ENCODE results near the gene PPAT.
"Not testable (repeated sequence)": the region's sequence is repeated elsewhere in the genome, so short reads cannot be mapped to it uniquely, and the experiment has no call there.

PPAT gene

GRCh38 chr4:56386091-56386490 is 49.3 kb downstream of the PPAT start:
- DNase-seq (ENCODE audit: low spot score): no peak

GRCh38 chr4:56375458-56375857 is 60.0 kb downstream of the PPAT start:
- no peak for DNase-seq (ENCODE audit: low spot score)

- no peak for DNase-seq (ENCODE audit: low spot score)
These were observed 60.5 kb downstream of the PPAT start for GRCh38 chr4:56374956-56375355.

- DNase-seq (ENCODE audit: low spot score): no peak
These were observed 62.6 kb downstream of the PPAT start for GRCh38 chr4:56372774-56373173.

GRCh38 chr4:56371426-56372220 is 63.8 kb downstream of the PPAT start:
- no peak for DNase-seq (ENCODE audit: low spot score)

- DNase-seq (ENCODE audit: low spot score): no peak
These were observed 65.0 kb downstream of the PPAT start for GRCh38 chr4:56370377-56370776.

GRCh38 chr4:56362981-56363380 is 72.4 kb downstream of the PPAT start:
- not testable (repeated sequence) for DNase-seq (ENCODE audit: low spot score)

- no peak for DNase-seq (ENCODE audit: low spot score)
These were observed 75.3 kb downstream of the PPAT start for GRCh38 chr4:56360071-56360470.

GRCh38 chr4:56356650-56357049 is 78.8 kb downstream of the PPAT start:
- DNase-seq (ENCODE audit: low spot score): no peak

- no peak for DNase-seq (ENCODE audit: low spot score)
These were observed 86.8 kb downstream of the PPAT start for GRCh38 chr4:56348576-56348975.

- DNase-seq (ENCODE audit: low spot score): no peak
These were observed 90.0 kb downstream of the PPAT start for GRCh38 chr4:56345458-56345857.

Measured in left forelimb (tissue), 1 donor.